IMR-90 (cell line): ENCODE measurements around the gene FRZB.

Experiments used
- BHLHE40 ChIP-seq: fragments of 150-350 bp; IDR thresholded peaks from 2 replicates; pipeline ENCODE4 v1.6.1; 2016; ENCODE audit warnings: mild to moderate bottlenecking, low read depth, low read length
- CTCF ChIP-seq: conservative IDR thresholded peaks from 2 replicates; pipeline ENCODE4 v1.5.1; 2012; ENCODE audit warnings: mild to moderate bottlenecking, low read depth, low read length, improper control_type of control experiment
- ELK1 ChIP-seq: fragments of 150-350 bp; IDR thresholded peaks from 2 replicates; pipeline ENCODE4 v1.6.1; 2016; ENCODE audit warnings: low read depth, mild to moderate bottlenecking, low read length, moderate library complexity, borderline replicate concordance
- MAFK ChIP-seq: IDR thresholded peaks from 2 replicates; pipeline ENCODE4 v1.6.1; 2012; ENCODE audit warnings: low read depth, low read length, improper control_type of control experiment
- MAZ ChIP-seq: IDR thresholded peaks from 2 replicates; pipeline ENCODE4 v1.6.1; 2012; ENCODE audit warnings: low read depth, mild to moderate bottlenecking, low read length, improper control_type of control experiment, moderate library complexity, borderline replicate concordance
- POLR2A ChIP-seq: IDR thresholded peaks from 2 replicates; pipeline ENCODE4 v1.6.1; 2012; ENCODE audit warnings: mild to moderate bottlenecking, low read depth, low read length
- RAD21 ChIP-seq: IDR thresholded peaks from 2 replicates; pipeline ENCODE4 v1.6.1; 2012; ENCODE audit warnings: low read length, improper control_type of control experiment
- RCOR1 ChIP-seq: IDR thresholded peaks from 2 replicates; pipeline ENCODE4 v1.6.1; 2012; ENCODE audit warnings: mild to moderate bottlenecking, low read length, improper control_type of control experiment; ENCODE audit not compliant: insufficient replicate concordance
- RFX5 ChIP-seq: IDR thresholded peaks from 2 replicates; pipeline ENCODE4 v1.8.0; 2012; ENCODE audit warnings: low read depth, mild to moderate bottlenecking, low read length, moderate library complexity
- USF2 ChIP-seq: fragments of 150-350 bp; IDR thresholded peaks from 2 replicates; pipeline ENCODE4 v1.6.1; 2017; ENCODE audit warnings: mild to moderate bottlenecking, antibody characterized with exemption, low read length, low read depth

DNA sequence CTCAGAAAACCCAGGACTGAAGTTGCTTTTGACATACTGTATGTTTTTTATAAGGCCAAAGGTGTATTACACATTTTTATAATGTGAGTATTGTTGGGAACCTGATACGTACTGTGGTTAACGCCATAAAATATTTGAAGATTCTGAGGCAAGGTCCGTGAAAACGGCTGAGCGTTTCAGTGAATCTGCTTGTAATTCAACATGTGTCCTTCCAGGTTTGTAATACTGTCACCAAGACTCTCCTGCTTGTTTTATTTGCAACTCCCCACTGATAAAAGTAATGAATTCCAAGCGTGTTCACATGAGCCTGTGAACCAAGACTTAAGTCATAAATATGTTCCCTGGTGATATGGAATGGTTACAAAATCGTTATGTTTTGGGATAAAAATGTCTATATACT lies 23.9 kb upstream of the FRZB start:
- TF ChIP-seq POLR2A (no peak), CTCF (no peak), RAD21 (no peak), MAFK (no peak), USF2 (no peak), RCOR1 (no peak), MAZ (no peak), BHLHE40 (no peak), RFX5 (no peak), ELK1 (no peak)
